ENCODE data around the gene KIN. TPM values are rescaled to one million over a fixed set of nuclear protein-coding genes. Genes with fewer than 3 reads are reported as not detected.

KIN gene
- total RNA-seq, 1 experiment from 2014 or later: 13.0 TPM

- no TSS peak for BruUV-seq (replicated peaks)
- intact Hi-C loops (cut with micrococcal nuclease): no loop called here
- Mint-ChIP-seq H3K4me3 (ENCODE audit: unreplicated experiment) (no peak overlapping the region), H3K4me1 (ENCODE audit: insufficient read depth, unreplicated experiment) (no peaks in the 10 kb centered on the region), H3K27ac (ENCODE audit: low read depth, unreplicated experiment) (no peak overlapping the region), H3K36me3 (ENCODE audit: insufficient read depth, unreplicated experiment) (no peaks in the 10 kb centered on the region), H3K27me3 (ENCODE audit: insufficient read depth, unreplicated experiment) (peaks cover 53% of the 10 kb centered on the region), H3K9me3 (ENCODE audit: unreplicated experiment) (no peaks in the 10 kb centered on the region)
- ChIA-PET POLR2A (interaction anchor here (1.4 kb wide), 1 partner anchor 9 kb away, joined by 3 read pairs; no protein-coding TSS in a partner anchor), CTCF (interaction anchor here (0.6 to 4.7 kb wide), 4 partner anchors 11 to 1441 kb away, joined by 3 to 26 read pairs (median 4); no protein-coding TSS in a partner anchor)
- TF ChIP-seq CTCF (IDR thresholded peaks at IDR 0.05; ENCODE audit: unreplicated experiment): no peak
- DNase-seq (ENCODE audit: unreplicated experiment): no peak
These were observed 81.2 kb downstream of the KIN start for GRCh38 chr10:7706534-7707073.

- no peaks in the 10 kb centered on the region for H3K9me3 Mint-ChIP-seq (ENCODE audit: unreplicated experiment)
- no peak for DNase-seq (ENCODE audit: unreplicated experiment)
- no TSS peak for BruUV-seq (replicated peaks)
- no peak for TF ChIP-seq CTCF (IDR thresholded peaks at IDR 0.05; ENCODE audit: unreplicated experiment)
- intact Hi-C loops (cut with micrococcal nuclease): no loop called here
- ChIA-PET POLR2A (no interaction called here), CTCF (interaction anchor here (0.7 to 4.7 kb wide), 2 partner anchors 18 to 62 kb away, joined by 5 to 26 read pairs; no protein-coding TSS in a partner anchor)
- no peaks in the 10 kb centered on the region for H3K4me1 Mint-ChIP-seq (ENCODE audit: insufficient read depth, unreplicated experiment)
- H3K36me3 Mint-ChIP-seq (ENCODE audit: insufficient read depth, unreplicated experiment): no peaks in the 10 kb centered on the region
- H3K27ac Mint-ChIP-seq (ENCODE audit: low read depth, unreplicated experiment): no peak overlapping the region
- peaks cover 53% of the 10 kb centered on the region for H3K27me3 Mint-ChIP-seq (ENCODE audit: insufficient read depth, unreplicated experiment)
- H3K4me3 Mint-ChIP-seq (ENCODE audit: unreplicated experiment): no peak overlapping the region
These were observed 82.5 kb downstream of the KIN start for GRCh38 chr10:7705341-7705740.

GRCh38 chr10:7704071-7705016 lies 83.4 kb downstream of the KIN start:
- H3K36me3 Mint-ChIP-seq (ENCODE audit: insufficient read depth, unreplicated experiment): no peaks in the 10 kb centered on the region
- DNase-seq (ENCODE audit: unreplicated experiment): no peak
- intact Hi-C loops (cut with micrococcal nuclease): no loop called here
- H3K27me3 Mint-ChIP-seq (ENCODE audit: insufficient read depth, unreplicated experiment): peaks cover 53% of the 10 kb centered on the region
- H3K9me3 Mint-ChIP-seq (ENCODE audit: unreplicated experiment): no peaks in the 10 kb centered on the region
- ChIA-PET CTCF (interaction anchor here (0.6 to 2.3 kb wide), 3 partner anchors 31 to 1601 kb away, joined by 3 to 7 read pairs (median 4); no protein-coding TSS in a partner anchor), POLR2A (interaction anchor here (0.6 kb wide), 1 partner anchor 114 kb away, joined by 3 read pairs; the partner anchor contains the start of gene TAF3)
- no peak for TF ChIP-seq CTCF (IDR thresholded peaks at IDR 0.05; ENCODE audit: unreplicated experiment)
- BruUV-seq (replicated peaks): no TSS peak
- no peak overlapping the region for H3K4me3 Mint-ChIP-seq (ENCODE audit: unreplicated experiment)
- H3K27ac Mint-ChIP-seq (ENCODE audit: low read depth, unreplicated experiment): no peak overlapping the region
- no peaks in the 10 kb centered on the region for H3K4me1 Mint-ChIP-seq (ENCODE audit: insufficient read depth, unreplicated experiment)

GRCh38 chr10:7703140-7703539 lies 84.7 kb downstream of the KIN start, which contains the start of gene ITIH2:
TSS of gene ITIH2 (plus strand) at chr10:7703316. CDS start at chr10:7703435, 119 bp downstream.
- H3K9me3 Mint-ChIP-seq (ENCODE audit: unreplicated experiment): no peaks in the 10 kb centered on the region
- H3K4me3 Mint-ChIP-seq (ENCODE audit: unreplicated experiment): no peak within 1 kb of the TSS
- ChIA-PET POLR2A (no interaction called here), CTCF (interaction anchor here (1.2 to 2.3 kb wide), 2 partner anchors 178 to 1602 kb away, joined by 4 to 7 read pairs; no protein-coding TSS in a partner anchor)
- BruUV-seq (replicated peaks): no TSS peak
- no peak for DNase-seq (ENCODE audit: unreplicated experiment)
- TF ChIP-seq CTCF (IDR thresholded peaks at IDR 0.05; ENCODE audit: unreplicated experiment): no peak
- H3K36me3 Mint-ChIP-seq (ENCODE audit: insufficient read depth, unreplicated experiment): peaks cover 7% of the 10 kb centered on the region
- H3K27ac Mint-ChIP-seq (ENCODE audit: low read depth, unreplicated experiment): no peak within 1 kb of the TSS
- peaks cover 53% of the 10 kb centered on the region for H3K27me3 Mint-ChIP-seq (ENCODE audit: insufficient read depth, unreplicated experiment)
- no peaks in the 10 kb centered on the region for H3K4me1 Mint-ChIP-seq (ENCODE audit: insufficient read depth, unreplicated experiment)
- intact Hi-C loops (cut with micrococcal nuclease): no loop called here

Data from MCF 10A (cell line).